ENCODE measurements around the gene MITF. TPM values are rescaled to one million over a fixed set of nuclear protein-coding genes. Genes with fewer than 3 reads are reported as not detected.
A peak's percentile ranks its signal among the peaks of the same experiment; 100 is the strongest.

MITF gene
- total RNA-seq, 1 donor from 2014 or later: 6.0 TPM

- no peak overlapping the region for H3K27ac ChIP-seq (ENCODE audit: low read depth, low read length)
- DNase-seq (ENCODE audit: low read depth): no peak
- H3K4me1 ChIP-seq (ENCODE audit: insufficient read depth, low read length): peaks cover 15% of the 10 kb centered on the region
- no peak for FAIRE-seq
- Mint-ChIP-seq H3K27me3 (ENCODE audit: low read depth, unreplicated experiment) (no peaks in the 10 kb centered on the region), H3K27ac (ENCODE audit: unreplicated experiment) (peak overlapping the region; percentile 35), H3K36me3 (ENCODE audit: low read depth, unreplicated experiment) (no peaks in the 10 kb centered on the region), H3K4me3 (ENCODE audit: unreplicated experiment) (peak overlapping the region; percentile 10), H3K4me1 (ENCODE audit: low read depth, unreplicated experiment) (peaks cover 20% of the 10 kb centered on the region), H3K9me3 (ENCODE audit: unreplicated experiment) (peaks cover 2% of the 10 kb centered on the region)
- H3K27me3 ChIP-seq (ENCODE audit: insufficient read depth, low read length): no peaks in the 10 kb centered on the region
- H3K36me3 ChIP-seq (ENCODE audit: insufficient read depth, low read length): no peaks in the 10 kb centered on the region
- no peaks in the 10 kb centered on the region for H4K20me1 ChIP-seq (ENCODE audit: insufficient read depth, low read length)
- TF ChIP-seq CTCF (IDR thresholded peaks at IDR 0.05; ENCODE audit: insufficient read depth, low read depth, low read length): no peak
- H3K4me2 ChIP-seq (ENCODE audit: low read length): no peak overlapping the region
- no peak overlapping the region for H3K9ac ChIP-seq (ENCODE audit: low read length)
- H2AFZ ChIP-seq (ENCODE audit: low read depth, low read length): no peak overlapping the region
- no peaks in the 10 kb centered on the region for H3K79me2 ChIP-seq (ENCODE audit: insufficient read depth, low read length)
- H3K4me3 ChIP-seq (ENCODE audit: insufficient read depth, low read depth, low read length): no peak overlapping the region
- no peaks in the 10 kb centered on the region for H3K9me3 ChIP-seq (ENCODE audit: insufficient read depth, low read depth, low read length)
Measured at GRCh38 chr3:69867941-69868505, 128.8 kb downstream of the MITF start.

DNA sequence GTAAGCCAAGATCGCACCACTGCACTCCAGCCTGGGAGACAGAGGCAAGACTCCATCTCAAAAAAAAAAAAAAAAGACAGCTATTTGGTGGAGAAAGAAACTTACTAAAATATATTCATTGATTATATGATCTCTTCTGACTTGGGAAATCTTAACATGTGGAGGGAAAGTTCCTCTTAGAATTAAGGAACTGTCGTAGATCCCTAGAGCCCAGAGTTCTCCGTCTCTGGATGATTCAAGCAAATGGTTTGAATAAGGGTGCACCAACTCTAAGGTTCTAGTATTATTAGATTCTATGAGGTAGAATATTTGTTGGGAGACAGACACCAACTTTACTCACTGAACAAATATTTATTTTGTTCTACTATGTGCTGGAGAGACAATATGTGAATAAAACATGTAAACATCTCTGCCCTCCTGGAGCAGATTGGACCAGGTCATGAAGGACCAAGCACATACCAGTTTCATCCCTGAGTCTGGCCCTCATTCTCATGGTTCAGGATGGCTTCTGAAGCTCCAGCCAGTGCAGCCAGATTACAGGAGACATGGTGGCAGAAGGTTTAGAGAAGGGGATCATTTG is 129.7 kb downstream of the MITF start:
- Histone ChIP-seq H3K9me3 (ENCODE audit: insufficient read depth, low read depth, low read length) (no peaks in the 10 kb centered on the region), H3K27me3 (ENCODE audit: insufficient read depth, low read length) (no peaks in the 10 kb centered on the region), H3K27ac (ENCODE audit: low read depth, low read length) (no peak overlapping the region), H3K9ac (ENCODE audit: low read length) (no peak overlapping the region), H3K4me2 (ENCODE audit: low read length) (no peak overlapping the region), H3K4me1 (ENCODE audit: insufficient read depth, low read length) (peaks cover 15% of the 10 kb centered on the region), H3K36me3 (ENCODE audit: insufficient read depth, low read length) (no peaks in the 10 kb centered on the region), H4K20me1 (ENCODE audit: insufficient read depth, low read length) (no peaks in the 10 kb centered on the region), H3K4me3 (ENCODE audit: insufficient read depth, low read depth, low read length) (no peak overlapping the region), H2AFZ (ENCODE audit: low read depth, low read length) (no peak overlapping the region), H3K79me2 (ENCODE audit: insufficient read depth, low read length) (no peaks in the 10 kb centered on the region)
- H3K4me3 Mint-ChIP-seq (ENCODE audit: unreplicated experiment): no peak overlapping the region
- no peaks in the 10 kb centered on the region for H3K27me3 Mint-ChIP-seq (ENCODE audit: low read depth, unreplicated experiment)
- DNase-seq (ENCODE audit: low read depth): no peak
- H3K4me1 Mint-ChIP-seq (ENCODE audit: low read depth, unreplicated experiment): peaks cover 25% of the 10 kb centered on the region
- H3K9me3 Mint-ChIP-seq (ENCODE audit: unreplicated experiment): peaks cover 2% of the 10 kb centered on the region
- no peak for FAIRE-seq
- no peaks in the 10 kb centered on the region for H3K36me3 Mint-ChIP-seq (ENCODE audit: low read depth, unreplicated experiment)
- TF ChIP-seq EZH2 (IDR thresholded peaks at IDR 0.05; ENCODE audit: insufficient read depth, low read length) (no peak), CTCF (IDR thresholded peaks at IDR 0.05; ENCODE audit: insufficient read depth, low read depth, low read length) (no peak)
- no peak overlapping the region for H3K27ac Mint-ChIP-seq (ENCODE audit: unreplicated experiment)

GRCh38 chr3:69869643-69870042 is 130.4 kb downstream of the MITF start:
- FAIRE-seq: no peak

More at GRCh38 chr3:69869643-69870042, 130.4 kb downstream of the MITF start:
- no peak overlapping the region for H3K4me2 ChIP-seq (ENCODE audit: low read length)
- peak; percentile 50 for DNase-seq (ENCODE audit: low read depth)
- H3K27ac Mint-ChIP-seq (ENCODE audit: unreplicated experiment): no peak overlapping the region
- H3K36me3 Mint-ChIP-seq (ENCODE audit: low read depth, unreplicated experiment): no peaks in the 10 kb centered on the region
- no peaks in the 10 kb centered on the region for H4K20me1 ChIP-seq (ENCODE audit: insufficient read depth, low read length)
- no peak overlapping the region for H2AFZ ChIP-seq (ENCODE audit: low read depth, low read length)
- peaks cover 2% of the 10 kb centered on the region for H3K9me3 Mint-ChIP-seq (ENCODE audit: unreplicated experiment)
- H3K9ac ChIP-seq (ENCODE audit: low read length): no peak overlapping the region
- no peaks in the 10 kb centered on the region for H3K79me2 ChIP-seq (ENCODE audit: insufficient read depth, low read length)
- H3K27me3 Mint-ChIP-seq (ENCODE audit: low read depth, unreplicated experiment): no peaks in the 10 kb centered on the region
- no peak overlapping the region for H3K27ac ChIP-seq (ENCODE audit: low read depth, low read length)
- no peaks in the 10 kb centered on the region for H3K9me3 ChIP-seq (ENCODE audit: insufficient read depth, low read depth, low read length)
- peaks cover 25% of the 10 kb centered on the region for H3K4me1 Mint-ChIP-seq (ENCODE audit: low read depth, unreplicated experiment)
- TF ChIP-seq CTCF (IDR thresholded peaks at IDR 0.05; ENCODE audit: insufficient read depth, low read depth, low read length) (no peak), EZH2 (IDR thresholded peaks at IDR 0.05; ENCODE audit: insufficient read depth, low read length) (no peak)
- H3K36me3 ChIP-seq (ENCODE audit: insufficient read depth, low read length): no peaks in the 10 kb centered on the region
- no peaks in the 10 kb centered on the region for H3K27me3 ChIP-seq (ENCODE audit: insufficient read depth, low read length)
- peaks cover 15% of the 10 kb centered on the region for H3K4me1 ChIP-seq (ENCODE audit: insufficient read depth, low read length)
- H3K4me3 ChIP-seq (ENCODE audit: insufficient read depth, low read depth, low read length): no peak overlapping the region
- H3K4me3 Mint-ChIP-seq (ENCODE audit: unreplicated experiment): no peak overlapping the region
